PC-3 (cell line): Measurements from ENCODE around the gene HTR3A.
"Not testable (repeated sequence)": the region's sequence is repeated elsewhere in the genome, so short reads cannot be mapped to it uniquely, and the experiment has no call there.

ENCODE experiments used
- CTCF ChIP-seq: fragments of 300-600 bp; sonication (generic); conservative IDR thresholded peaks from 2 replicates; pipeline ENCODE4 v1.5.1; 2017; ENCODE audit warnings: antibody characterized with exemption, low read depth, mild to moderate bottlenecking, low read length
- EZH2phosphoT487 ChIP-seq: fragments of 300-600 bp; sonication (generic); IDR thresholded peaks from 2 replicates; pipeline ENCODE4 v1.6.1; 2018; ENCODE audit warnings: mild to moderate bottlenecking, antibody characterized with exemption, low read length, borderline replicate concordance

GRCh38 chr11:113946162-113946561, 28.7 kb upstream of the HTR3A start:
- not testable (repeated sequence) for TF ChIP-seq CTCF, EZH2phosphoT487
